Neural progenitor cell (in vitro differentiated cells): Measurements from ENCODE around the gene ACKR2.

Source experiments
- CTCF ChIP-seq: fragments of 200-600 bp; sonication (generic); IDR thresholded peaks from 2 replicates; pipeline ENCODE4 v1.5.1; 2017; ENCODE audit warnings: antibody characterized with exemption, mild to moderate bottlenecking
- EZH2 ChIP-seq: fragments of 200-600 bp; sonication (generic); IDR thresholded peaks from 2 replicates; pipeline ENCODE4 v1.6.1; 2017; ENCODE audit warnings: antibody characterized with exemption, mild to moderate bottlenecking, moderate library complexity
- EZH2phosphoT487 ChIP-seq: fragments of 200-600 bp; sonication (generic); IDR thresholded peaks from 2 replicates; pipeline ENCODE4 v1.6.1; 2017; ENCODE audit warnings: antibody characterized with exemption

- TF ChIP-seq EZH2, result no peak
- TF ChIP-seq CTCF, result no peak
- TF ChIP-seq EZH2phosphoT487, result no peak
Observed at GRCh38 chr3:42836150-42837123, 27.2 kb downstream of the ACKR2 start.
